GM12878 (cell line): ENCODE measurements around the gene ASCL4. TPM values are rescaled to one million over a fixed set of nuclear protein-coding genes. Genes with fewer than 3 reads are reported as not detected.

Experiments
- ATAC-seq: fragments of 200-7000 bp; cut with Tn5 transposase; 3 replicates; pipeline ENCODE4 v1.9.1; 2020; ENCODE audit warnings: mild to moderate bottlenecking, moderate library complexity
- BruUV-seq: library from RNA; stranded (reverse); fragments of 400-500 nt; replicated peaks from 2 replicates; lab custom pipeline; 2021; lab: Mats Ljungman, UMichigan
- CTCF ChIA-PET: fragments of 300-600 bp; sonication (Branson Sonifier 250); formaldehyde crosslinking; extraction: SDS; loops from one replicate; lab custom pipeline; 2021; ENCODE audit warnings: inconsistent platforms; lab: Yijun Ruan, JAX
- POLR2A ChIA-PET: fragments of 350-600 bp; formaldehyde crosslinking; extraction: SDS; loops from one replicate; lab custom pipeline; 2021; ENCODE audit warnings: inconsistent platforms; lab: Charles Lee
- RAD21 ChIA-PET: fragments of 300-600 bp; sonication (Branson Sonifier 250); formaldehyde crosslinking; loops from one replicate; lab custom pipeline; 2023; ENCODE audit warnings: antibody characterized with exemption; ENCODE audit not compliant: unreplicated experiment; lab: Charles Lee
- SMC1A ChIA-PET: fragments of 300-600 bp; sonication (Branson Sonifier 250); formaldehyde crosslinking; loops from one replicate; lab custom pipeline; 2023; ENCODE audit not compliant: unreplicated experiment, uncharacterized antibody; lab: Charles Lee
- DNase-seq: peaks from one replicate; pipeline ENCODE4 v3.0.0-alpha.2; 2011; ENCODE audit warnings: low read depth, low spot score
- FAIRE-seq: peaks from 3 replicates; lab custom pipeline; 2011; peaks lifted over from hg19 to GRCh38; lab: Jason Lieb, UNC
- H2AFZ ChIP-seq: 2 replicates; pipeline ENCODE4 v1.6.0; 2011; ENCODE audit warnings: low read depth, low read length, control low read depth; ENCODE audit not compliant: control insufficient read depth
- H3K27ac ChIP-seq: 2 replicates; pipeline ENCODE4 v1.5.1; 2011; ENCODE audit warnings: control low read depth; ENCODE audit not compliant: control insufficient read depth, insufficient read depth
- H3K27me3 ChIP-seq, 2 experiments: replicated peaks in 1 of 2; 2 replicates each; pipeline versions ENCODE4 v1.6.0 to v1.6.1; 2011; ENCODE audit warnings: low read length in 1 of 2; ENCODE audit not compliant: control insufficient read depth in 2 of 2, insufficient read depth in 2 of 2
- H3K36me3 ChIP-seq, 2 experiments: 2 replicates each; pipeline ENCODE4 v1.5.1; 2011; ENCODE audit warnings: low read length in 1 of 2; ENCODE audit not compliant: control insufficient read depth in 2 of 2, insufficient read depth in 2 of 2
- H3K4me1 ChIP-seq: 2 replicates; pipeline ENCODE4 v1.6.1; 2011; ENCODE audit warnings: mild to moderate bottlenecking, low read length, moderate library complexity, mixed read lengths; ENCODE audit not compliant: control insufficient read depth, insufficient read depth
- H3K4me2 ChIP-seq: 2 replicates; pipeline ENCODE4 v1.6.0; 2011; ENCODE audit warnings: control low read depth; ENCODE audit not compliant: control insufficient read depth, insufficient read depth
- H3K4me3 ChIP-seq: fragments of 200-600 bp; sonication (generic); 2 replicates; pipeline ENCODE4 v1.5.1; 2016
- H3K79me2 ChIP-seq: 2 replicates; pipeline ENCODE4 v1.6.0; 2011; ENCODE audit warnings: low read length; ENCODE audit not compliant: control insufficient read depth, insufficient read depth
- H3K9ac ChIP-seq: 2 replicates; pipeline ENCODE4 v1.8.0; 2011; ENCODE audit warnings: low read length, control low read depth, mixed read lengths; ENCODE audit not compliant: control insufficient read depth, insufficient read depth
- H3K9me3 ChIP-seq: replicated peaks from 3 replicates; pipeline ENCODE4 v1.5.1; 2011; ENCODE audit warnings: mild to moderate bottlenecking, low read length; ENCODE audit not compliant: control insufficient read depth, insufficient read depth
- H4K20me1 ChIP-seq: 2 replicates; pipeline ENCODE4 v1.6.0; 2011; ENCODE audit not compliant: control insufficient read depth, insufficient read depth
- CBX5 ChIP-seq: sonication (generic); IDR thresholded peaks from 2 replicates; pipeline ENCODE4 v1.6.1; 2016; ENCODE audit warnings: low read depth, moderate library complexity, mild to moderate bottlenecking, inconsistent platforms
- CREB1 ChIP-seq: IDR thresholded peaks from 2 replicates; pipeline ENCODE4 v1.6.1; 2012; ENCODE audit warnings: low read depth, mild to moderate bottlenecking, inconsistent platforms
- EP300 ChIP-seq, 2 experiments: fragments of 150-350 bp in 1 of 2; IDR thresholded peaks; 2 replicates each; pipeline ENCODE4 v1.6.1; 2011 to 2012; ENCODE audit warnings: low read depth in 2 of 2, low read length in 2 of 2, borderline replicate concordance in 1 of 2, improper control_type of control experiment in 1 of 2, inconsistent platforms in 1 of 2; ENCODE audit not compliant: control insufficient read depth in 1 of 2
- FOXM1 ChIP-seq: IDR thresholded peaks from 2 replicates; pipeline ENCODE4 v1.6.1; 2012; ENCODE audit warnings: low read depth, mild to moderate bottlenecking, inconsistent platforms, low read length, moderate library complexity
- HDGF ChIP-seq: fragments of 450-650 bp; IDR thresholded peaks from 2 replicates; pipeline ENCODE4 v1.6.1; 2016; ENCODE audit warnings: antibody characterized with exemption
- NFXL1 ChIP-seq: fragments of 450-650 bp; IDR thresholded peaks from 2 replicates; pipeline ENCODE4 v1.6.1; 2017; ENCODE audit warnings: antibody characterized with exemption, mild to moderate bottlenecking, borderline replicate concordance
- NRF1 ChIP-seq: conservative IDR thresholded peaks from 2 replicates; pipeline ENCODE4 v1.6.1; 2011; ENCODE audit warnings: mild to moderate bottlenecking, low read depth, low read length, improper control_type of control experiment
- RAD21 ChIP-seq: IDR thresholded peaks from 2 replicates; pipeline ENCODE4 v1.6.1; 2011; ENCODE audit warnings: mild to moderate bottlenecking, low read depth, low read length, moderate library complexity; ENCODE audit not compliant: insufficient read depth
- SP1 ChIP-seq: IDR thresholded peaks from one replicate; pipeline ENCODE4 v1.6.1; 2011; ENCODE audit warnings: low read depth, low read length
- ZNF384 ChIP-seq: IDR thresholded peaks from 2 replicates; pipeline ENCODE4 v1.6.1; 2012; ENCODE audit warnings: low read depth, mild to moderate bottlenecking, low read length, improper control_type of control experiment, borderline replicate concordance
- WGBS: methylation state at CpG from one replicate; pipeline ENCODE4 v1.1.6; 2016; ENCODE audit warnings: low lambda C conversion rate; ENCODE audit not compliant: insufficient replicate concordance, insufficient coverage; ENCODE audit errors: missing lambda C conversion rate; 5-methylcytosine and 5-hydroxymethylcytosine counted together
- in situ Hi-C: fragments of 300-500 bp; cut with MboI; formaldehyde crosslinking; loops from 9 replicates; pipeline ENCODE4 v1.14.3; 2018; ENCODE audit warnings: mixed read lengths
- intact Hi-C: fragments of 100-400 bp; cut with micrococcal nuclease; formaldehyde crosslinking; loops from one replicate; pipeline ENCODE4 v1.14.2; 2022; ENCODE audit not compliant: unreplicated experiment
- polyA plus RNA-seq, 11 experiments: library from polyadenylated mRNA; depleted of rRNA in 4 of 11; unstranded in 6 of 11; stranded (reverse) in 5 of 11; fragments of >200 nt; fragmentation: Nextera tagmentation in 4 of 11; fragmentation: Illumina TruSeq in 1 of 11; extraction: Ambion mirVana in 4 of 11; extraction: Trizol in 1 of 11; gene quantifications; 1 replicate in 1 of 11; 2 replicates in 10 of 11; pipeline versions ENCODE4 v1.2.1 to v1.2.3, GENCODE V29; 2011 to 2016; ENCODE audit warnings: inconsistent platforms in 2 of 11, missing spikeins in 2 of 11, low read depth in 1 of 11
- total RNA-seq, 4 experiments: library from RNA; depleted of rRNA in 3 of 4; stranded (reverse); fragments of >200 nt in 3 of 4; fragmentation: Illumina TruSeq in 1 of 4; extraction: Trizol in 1 of 4; gene quantifications; 2 replicates each; pipeline versions ENCODE4 v1.2.1 to v1.2.3, GENCODE V29; 2013 to 2021
- TF ChIP-seq, protein P1 (sequence below): IDR thresholded peaks from 2 replicates; pipeline ENCODE4 v1.6.1; 2011; ENCODE audit warnings: mild to moderate bottlenecking, low read depth, low read length, moderate library complexity; ENCODE audit not compliant: insufficient replicate concordance
- TF ChIP-seq, protein P2 (sequence below): IDR thresholded peaks from 2 replicates; pipeline ENCODE4 v1.6.1; 2011; ENCODE audit warnings: borderline replicate concordance, low read depth, mild to moderate bottlenecking, moderate library complexity, low read length; ENCODE audit not compliant: insufficient read depth, poor library complexity, severe bottlenecking
- TF ChIP-seq, protein P3 (sequence below): IDR thresholded peaks from 2 replicates; pipeline ENCODE4 v1.6.1; 2012; ENCODE audit warnings: mild to moderate bottlenecking, low read depth, low read length
- TF ChIP-seq, protein P4 (sequence below): fragments of 450-650 bp; IDR thresholded peaks from 2 replicates; pipeline ENCODE4 v1.6.1; 2017; ENCODE audit warnings: mild to moderate bottlenecking, low read depth, inconsistent platforms; ENCODE audit not compliant: poor library complexity, severe bottlenecking

Gene ASCL4
- total and polyA plus RNA-seq, 10 of the 15 experiments (the other 5 are each of a cell fraction or from before 2014, with no cell fraction given): not detected

DNA sequence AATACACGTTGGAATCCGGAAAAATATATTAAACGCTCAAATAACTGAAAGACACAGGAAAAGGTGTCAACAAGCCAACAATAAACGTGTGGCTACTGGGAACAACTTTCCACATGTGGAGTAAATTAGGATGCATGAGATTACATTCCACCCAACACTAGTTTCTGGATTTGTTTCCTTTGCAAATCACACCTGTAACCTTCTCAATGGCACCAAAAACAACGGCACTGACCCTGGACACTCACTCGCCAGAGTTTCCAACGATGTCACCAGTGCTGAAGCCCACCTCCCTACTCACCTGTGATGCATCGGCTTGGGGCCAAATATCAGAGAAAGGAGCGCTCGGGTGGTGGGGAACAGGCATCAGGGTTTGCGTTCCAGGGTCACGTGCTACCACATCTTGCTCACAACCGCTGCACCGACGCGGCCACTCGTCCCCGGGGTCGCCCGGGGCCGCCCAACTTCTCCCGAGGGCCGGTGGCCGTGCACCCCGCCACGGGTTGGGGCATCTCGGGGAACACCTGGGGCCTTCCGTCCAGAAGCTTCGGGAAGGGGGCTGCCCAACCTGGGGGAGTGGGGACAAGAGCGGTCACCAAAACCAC is 14.2 kb upstream of the ASCL4 start:
- Histone ChIP-seq H3K4me2 (peak overlapping the region; percentile 83), H3K79me2 (peaks cover 26% of the 10 kb centered on the region), H3K9me3 (no peaks in the 10 kb centered on the region), H3K36me3 (peaks cover 2 to 5% of the 10 kb centered on the region in 2 experiments), H4K20me1 (no peaks in the 10 kb centered on the region), H2AFZ (peak overlapping the region; percentile 72), H3K9ac (peak overlapping the region; percentile 73), H3K4me1 (peaks cover 3% of the 10 kb centered on the region; the same call in 1 of the 2 replicates), H3K4me3 (peak overlapping the region; percentile 78), H3K27me3 (no peaks in the 10 kb centered on the region), H3K27ac (peak overlapping the region; percentile 42)
- ChIA-PET CTCF (interaction anchor here (1.4 to 4.8 kb wide), 5 partner anchors 11 to 152 kb away, joined by 3 to 58 read pairs (median 6); no protein-coding TSS in a partner anchor), SMC1A (interaction anchor here (1.3 to 4.2 kb wide), 8 partner anchors 11 to 126 kb away, joined by 3 to 20 read pairs (median 6); no protein-coding TSS in a partner anchor), RAD21 (no interaction called here), POLR2A (interaction anchor here (0.6 kb wide), 1 partner anchor 84 kb away, joined by 3 read pairs; no protein-coding TSS in a partner anchor)
- WGBS: under 1% methylated on average over 28 of the region's 30 CpGs
- no peak for DNase-seq
- intact Hi-C loops (loop anchor here (2.0 to 5.0 kb wide), 2 partner anchors 76 to 142 kb away; partner anchors contain the start of gene PWP1), in situ Hi-C loops (no loop called here)
- no TSS peak for BruUV-seq
- no peak for FAIRE-seq
- ATAC-seq: peak; percentile 41
- TF ChIP-seq FOXM1: no peak
- TF ChIP-seq HDGF: no peak
- TF ChIP-seq NRF1: no peak
- no peak for TF ChIP-seq SP1
- TF ChIP-seq NFXL1: no peak
- TF ChIP-seq, protein P1, sequence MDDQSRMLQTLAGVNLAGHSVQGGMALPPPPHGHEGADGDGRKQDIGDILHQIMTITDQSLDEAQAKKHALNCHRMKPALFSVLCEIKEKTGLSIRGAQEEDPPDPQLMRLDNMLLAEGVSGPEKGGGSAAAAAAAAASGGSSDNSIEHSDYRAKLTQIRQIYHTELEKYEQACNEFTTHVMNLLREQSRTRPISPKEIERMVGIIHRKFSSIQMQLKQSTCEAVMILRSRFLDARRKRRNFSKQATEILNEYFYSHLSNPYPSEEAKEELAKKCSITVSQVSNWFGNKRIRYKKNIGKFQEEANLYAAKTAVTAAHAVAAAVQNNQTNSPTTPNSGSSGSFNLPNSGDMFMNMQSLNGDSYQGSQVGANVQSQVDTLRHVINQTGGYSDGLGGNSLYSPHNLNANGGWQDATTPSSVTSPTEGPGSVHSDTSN: no peak
- TF ChIP-seq CBX5: no peak
- no peak for TF ChIP-seq EP300 (IDR thresholded peaks at IDR 0.05; ENCODE audit: borderline replicate concordance in 1 of 2, control insufficient read depth in 1 of 2, low read depth in 2 of 2, low read length in 2 of 2)
- no peak for TF ChIP-seq ZNF384
- TF ChIP-seq, protein P2, sequence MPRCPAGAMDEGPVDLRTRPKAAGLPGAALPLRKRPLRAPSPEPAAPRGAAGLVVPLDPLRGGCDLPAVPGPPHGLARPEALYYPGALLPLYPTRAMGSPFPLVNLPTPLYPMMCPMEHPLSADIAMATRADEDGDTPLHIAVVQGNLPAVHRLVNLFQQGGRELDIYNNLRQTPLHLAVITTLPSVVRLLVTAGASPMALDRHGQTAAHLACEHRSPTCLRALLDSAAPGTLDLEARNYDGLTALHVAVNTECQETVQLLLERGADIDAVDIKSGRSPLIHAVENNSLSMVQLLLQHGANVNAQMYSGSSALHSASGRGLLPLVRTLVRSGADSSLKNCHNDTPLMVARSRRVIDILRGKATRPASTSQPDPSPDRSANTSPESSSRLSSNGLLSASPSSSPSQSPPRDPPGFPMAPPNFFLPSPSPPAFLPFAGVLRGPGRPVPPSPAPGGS: no peak
- TF ChIP-seq RAD21: no peak
- TF ChIP-seq, protein P3, sequence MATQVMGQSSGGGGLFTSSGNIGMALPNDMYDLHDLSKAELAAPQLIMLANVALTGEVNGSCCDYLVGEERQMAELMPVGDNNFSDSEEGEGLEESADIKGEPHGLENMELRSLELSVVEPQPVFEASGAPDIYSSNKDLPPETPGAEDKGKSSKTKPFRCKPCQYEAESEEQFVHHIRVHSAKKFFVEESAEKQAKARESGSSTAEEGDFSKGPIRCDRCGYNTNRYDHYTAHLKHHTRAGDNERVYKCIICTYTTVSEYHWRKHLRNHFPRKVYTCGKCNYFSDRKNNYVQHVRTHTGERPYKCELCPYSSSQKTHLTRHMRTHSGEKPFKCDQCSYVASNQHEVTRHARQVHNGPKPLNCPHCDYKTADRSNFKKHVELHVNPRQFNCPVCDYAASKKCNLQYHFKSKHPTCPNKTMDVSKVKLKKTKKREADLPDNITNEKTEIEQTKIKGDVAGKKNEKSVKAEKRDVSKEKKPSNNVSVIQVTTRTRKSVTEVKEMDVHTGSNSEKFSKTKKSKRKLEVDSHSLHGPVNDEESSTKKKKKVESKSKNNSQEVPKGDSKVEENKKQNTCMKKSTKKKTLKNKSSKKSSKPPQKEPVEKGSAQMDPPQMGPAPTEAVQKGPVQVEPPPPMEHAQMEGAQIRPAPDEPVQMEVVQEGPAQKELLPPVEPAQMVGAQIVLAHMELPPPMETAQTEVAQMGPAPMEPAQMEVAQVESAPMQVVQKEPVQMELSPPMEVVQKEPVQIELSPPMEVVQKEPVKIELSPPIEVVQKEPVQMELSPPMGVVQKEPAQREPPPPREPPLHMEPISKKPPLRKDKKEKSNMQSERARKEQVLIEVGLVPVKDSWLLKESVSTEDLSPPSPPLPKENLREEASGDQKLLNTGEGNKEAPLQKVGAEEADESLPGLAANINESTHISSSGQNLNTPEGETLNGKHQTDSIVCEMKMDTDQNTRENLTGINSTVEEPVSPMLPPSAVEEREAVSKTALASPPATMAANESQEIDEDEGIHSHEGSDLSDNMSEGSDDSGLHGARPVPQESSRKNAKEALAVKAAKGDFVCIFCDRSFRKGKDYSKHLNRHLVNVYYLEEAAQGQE: no peak
- no peak for TF ChIP-seq CREB1
- TF ChIP-seq, protein P4, sequence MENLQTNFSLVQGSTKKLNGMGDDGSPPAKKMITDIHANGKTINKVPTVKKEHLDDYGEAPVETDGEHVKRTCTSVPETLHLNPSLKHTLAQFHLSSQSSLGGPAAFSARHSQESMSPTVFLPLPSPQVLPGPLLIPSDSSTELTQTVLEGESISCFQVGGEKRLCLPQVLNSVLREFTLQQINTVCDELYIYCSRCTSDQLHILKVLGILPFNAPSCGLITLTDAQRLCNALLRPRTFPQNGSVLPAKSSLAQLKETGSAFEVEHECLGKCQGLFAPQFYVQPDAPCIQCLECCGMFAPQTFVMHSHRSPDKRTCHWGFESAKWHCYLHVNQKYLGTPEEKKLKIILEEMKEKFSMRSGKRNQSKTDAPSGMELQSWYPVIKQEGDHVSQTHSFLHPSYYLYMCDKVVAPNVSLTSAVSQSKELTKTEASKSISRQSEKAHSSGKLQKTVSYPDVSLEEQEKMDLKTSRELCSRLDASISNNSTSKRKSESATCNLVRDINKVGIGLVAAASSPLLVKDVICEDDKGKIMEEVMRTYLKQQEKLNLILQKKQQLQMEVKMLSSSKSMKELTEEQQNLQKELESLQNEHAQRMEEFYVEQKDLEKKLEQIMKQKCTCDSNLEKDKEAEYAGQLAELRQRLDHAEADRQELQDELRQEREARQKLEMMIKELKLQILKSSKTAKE: no peak
